ENCODE measurements around the gene IL22RA2. TPM values are rescaled to one million over a fixed set of nuclear protein-coding genes. Genes with fewer than 3 reads are reported as not detected.

The IL22RA2 gene
- total and polyA plus RNA-seq, 9 of the 15 experiments (the other 6 are each of a cell fraction or from before 2014, with no cell fraction given), result 0.03 TPM; not detected in 8

DNA sequence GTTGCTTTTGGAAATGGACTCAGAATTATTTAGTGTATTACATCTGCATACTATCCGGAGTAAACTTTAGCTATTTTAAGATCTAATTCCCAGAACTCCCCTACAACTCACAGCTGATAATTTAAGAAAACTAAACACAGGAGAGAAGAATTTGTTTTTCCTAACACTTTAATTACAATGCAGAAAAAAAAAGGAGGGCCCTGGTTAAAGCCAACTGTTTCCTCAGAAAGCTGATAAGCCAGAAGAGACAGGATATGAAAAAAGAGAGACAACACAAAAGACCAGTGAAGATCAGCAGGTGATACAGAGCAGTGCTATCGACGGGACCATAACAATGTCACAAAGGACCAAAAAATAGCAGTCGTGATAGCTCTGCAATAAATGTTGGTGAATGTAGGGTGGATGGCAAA is 39.9 kb upstream of the IL22RA2 start (continued):
- no peak for TF ChIP-seq ZNF318 (IDR thresholded peaks at IDR 0.05; ENCODE audit: borderline replicate concordance in 1 of 2, low read depth in 1 of 2)
- TF ChIP-seq HDAC3 (IDR thresholded peaks at IDR 0.05; ENCODE audit: borderline replicate concordance, partially characterized antibody), result no peak
- TF ChIP-seq SP2 (IDR thresholded peaks at IDR 0.05; ENCODE audit: extremely low read depth, low read depth, low read length, poor library complexity, severe bottlenecking), result no peak
- TF ChIP-seq COPS2 (conservative IDR thresholded peaks at IDR 0.05), result no peak
- no peak for TF ChIP-seq ZBTB1 (CRISPR knock-in tag; IDR thresholded peaks at IDR 0.05; ENCODE audit: borderline replicate concordance, low read depth)
- 0 out of 2 replicates have a peak, but pooled peaks have one; percentile 76 for TF ChIP-seq ETV5 (CRISPR knock-in tag; IDR thresholded peaks at IDR 0.05; ENCODE audit: low read depth)
- no peak for TF ChIP-seq RBM34 (IDR thresholded peaks at IDR 0.05; ENCODE audit: borderline replicate concordance, insufficient read depth, low read length)
- no peak for TF ChIP-seq DIDO1 (tag; IDR thresholded peaks at IDR 0.05; ENCODE audit: low read depth)
- TF ChIP-seq, protein P1, sequence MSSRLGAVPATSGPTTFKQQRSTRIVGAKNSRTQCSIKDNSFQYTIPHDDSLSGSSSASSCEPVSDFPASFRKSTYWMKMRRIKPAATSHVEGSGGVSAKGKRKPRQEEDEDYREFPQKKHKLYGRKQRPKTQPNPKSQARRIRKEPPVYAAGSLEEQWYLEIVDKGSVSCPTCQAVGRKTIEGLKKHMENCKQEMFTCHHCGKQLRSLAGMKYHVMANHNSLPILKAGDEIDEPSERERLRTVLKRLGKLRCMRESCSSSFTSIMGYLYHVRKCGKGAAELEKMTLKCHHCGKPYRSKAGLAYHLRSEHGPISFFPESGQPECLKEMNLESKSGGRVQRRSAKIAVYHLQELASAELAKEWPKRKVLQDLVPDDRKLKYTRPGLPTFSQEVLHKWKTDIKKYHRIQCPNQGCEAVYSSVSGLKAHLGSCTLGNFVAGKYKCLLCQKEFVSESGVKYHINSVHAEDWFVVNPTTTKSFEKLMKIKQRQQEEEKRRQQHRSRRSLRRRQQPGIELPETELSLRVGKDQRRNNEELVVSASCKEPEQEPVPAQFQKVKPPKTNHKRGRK (tag; IDR thresholded peaks at IDR 0.05), result no peak
- TF ChIP-seq RBBP5 (IDR thresholded peaks at IDR 0.05; ENCODE audit: borderline replicate concordance, insufficient read depth, low read length, poor library complexity, severe bottlenecking), result no peak
- no peak for TF ChIP-seq POLR2A (conservative IDR thresholded peaks at IDR 0.05)
- TF ChIP-seq PPARD (CRISPR knock-in tag; IDR thresholded peaks at IDR 0.05), result no peak
- no peak for TF ChIP-seq KAT7 (CRISPR knock-in tag; IDR thresholded peaks at IDR 0.05; ENCODE audit: borderline replicate concordance)
- TF ChIP-seq RCOR1 (IDR thresholded peaks at IDR 0.05; ENCODE audit: borderline replicate concordance in 1 of 2, low read depth in 2 of 2, low read length in 2 of 2), result no peak
- no peak for TF ChIP-seq MAFF (IDR thresholded peaks at IDR 0.05; ENCODE audit: low read length)
- TF ChIP-seq BACH1 (tag; IDR thresholded peaks at IDR 0.05), result no peak
- TF ChIP-seq ZNF551 (CRISPR knock-in tag; IDR thresholded peaks at IDR 0.05), result no peak
- no peak for TF ChIP-seq SREBF1 (IDR thresholded peaks at IDR 0.05; ENCODE audit: borderline replicate concordance, low read depth, low read length)
- no peak for TF ChIP-seq BRD4 (IDR thresholded peaks at IDR 0.05)
- TF ChIP-seq ESRRA (IDR thresholded peaks at IDR 0.05; ENCODE audit: borderline replicate concordance, low read depth), result no peak

Measured in K562 (cell line).